Activated T-helper 1 cell treated with Interleukin-2 at 50 U/mL for 16 hours (primary cell): ENCODE data around the gene RASGRP4.
"Not testable (repeated sequence)": the region's sequence is repeated elsewhere in the genome, so short reads cannot be mapped to it uniquely, and the experiment has no call there.

Source experiments
- DNase-seq: peaks from one replicate; pipeline ENCODE4 v3.0.0-alpha.2; 2020; ENCODE audit warnings: low read depth

RASGRP4 gene

GRCh38 chr19:38370299-38370698 is 55.7 kb downstream of the RASGRP4 start:
- DNase-seq: no peak

- DNase-seq: no peak
Measured at GRCh38 chr19:38369584-38369983, 56.4 kb downstream of the RASGRP4 start.

GRCh38 chr19:38367041-38367440 is 59.0 kb downstream of the RASGRP4 start:
- DNase-seq: no peak

GRCh38 chr19:38362946-38363688 is 62.9 kb downstream of the RASGRP4 start:
- DNase-seq: not testable (repeated sequence)

- DNase-seq: peak; percentile 39
Measured at GRCh38 chr19:38362076-38362945, 63.7 kb downstream of the RASGRP4 start.

- peak; percentile 41 for DNase-seq
Measured at GRCh38 chr19:38361633-38362075, 64.4 kb downstream of the RASGRP4 start.

GRCh38 chr19:38360839-38361631 is 65.0 kb downstream of the RASGRP4 start:
- no peak for DNase-seq

- DNase-seq: no peak
Measured at GRCh38 chr19:38360351-38360750, 65.7 kb downstream of the RASGRP4 start.

- DNase-seq: no peak
Measured at GRCh38 chr19:38359242-38360021, 66.6 kb downstream of the RASGRP4 start.
